Hypothalamus (tissue), 51 donors: ENCODE results near the gene SLC4A2.
A peak's percentile ranks its signal among the peaks of the same experiment; 100 is the strongest.
"Not testable (repeated sequence)": the region's sequence is repeated elsewhere in the genome, so short reads cannot be mapped to it uniquely, and the experiment has no call there.

Experiments
- DNase-seq, 51 donors: peaks; one replicate each; lab custom pipeline; 2025; lab: John Stamatoyannopoulos, UW

The SLC4A2 gene

DNA sequence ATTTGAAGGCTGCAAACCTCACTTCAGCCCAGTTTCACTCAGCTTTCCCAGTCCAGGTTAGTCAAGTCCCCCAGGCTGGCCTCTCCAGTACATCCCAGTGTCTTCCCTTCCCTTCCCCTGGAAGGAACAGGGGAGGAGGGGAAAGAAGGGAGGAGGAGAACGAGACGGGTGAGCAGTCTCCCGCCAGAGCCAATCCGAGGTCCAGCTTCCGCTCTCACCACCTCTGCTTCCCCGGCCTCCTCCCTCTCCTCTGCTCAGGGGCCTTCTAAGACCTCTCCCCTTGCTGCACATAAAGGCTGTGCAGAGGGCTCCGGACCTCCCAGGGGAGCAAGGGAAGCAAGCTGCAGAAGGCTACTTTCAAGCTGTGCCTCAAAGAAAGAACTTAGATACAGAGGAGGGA, 39.2 kb upstream of the SLC4A2 start:
- DNase-seq = no peak

DNA sequence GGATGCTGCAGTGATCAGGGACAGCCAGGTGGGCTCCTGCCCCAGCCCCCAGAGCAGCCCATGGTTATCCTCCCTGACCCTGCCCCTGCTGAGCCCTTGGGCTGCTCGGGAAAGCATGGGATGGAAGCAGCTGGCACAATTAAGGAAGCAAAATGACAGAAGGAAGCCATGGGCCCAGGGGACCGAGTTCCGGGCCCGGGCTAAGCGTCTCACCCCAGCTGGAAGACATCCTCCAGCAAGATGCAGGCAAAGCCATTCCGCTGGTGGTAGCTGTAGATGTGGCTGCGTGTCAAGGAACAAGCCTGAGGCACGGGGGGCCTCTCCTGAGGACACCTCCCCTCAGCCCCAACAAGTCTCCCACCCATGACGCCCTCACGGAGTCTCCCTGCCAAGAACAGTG, 36.2 kb upstream of the SLC4A2 start:
- no peak for DNase-seq

DNA sequence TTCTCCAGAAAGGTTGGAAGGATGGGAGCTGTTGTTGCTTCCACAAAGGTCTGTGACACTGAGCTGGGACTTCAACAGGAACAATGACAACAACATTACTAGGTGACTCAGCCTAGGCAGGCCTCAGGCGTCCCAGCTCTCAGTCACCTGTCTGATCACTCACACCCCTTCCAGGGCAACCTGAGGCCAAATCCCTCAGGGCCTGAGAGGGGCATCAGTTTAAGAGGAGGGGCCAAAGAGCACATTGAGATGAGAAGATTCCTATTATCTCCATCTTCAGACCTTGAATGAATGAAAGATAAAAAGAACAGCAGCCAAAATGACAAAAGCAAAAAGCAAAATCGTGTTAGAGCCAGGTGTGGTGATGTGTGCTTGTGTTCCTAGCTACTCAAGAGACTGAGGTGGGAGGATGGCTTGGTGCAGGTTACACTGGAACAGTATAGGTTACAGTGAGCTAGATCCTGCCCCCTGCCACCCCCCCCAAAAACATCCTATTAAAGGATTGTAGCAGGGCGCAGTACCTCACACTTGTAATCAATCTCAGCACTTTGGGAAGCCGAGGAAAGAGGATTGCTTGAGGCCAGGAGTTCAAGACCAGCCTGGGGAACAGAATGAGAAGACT, 34.8 kb upstream of the SLC4A2 start, which contains the start of gene ATG9B:
ATG9B (minus strand) TSS at position 60 of the 622 bp plus-strand sequence. CDS start 71 bp downstream, outside the sequence.
- DNase-seq = no peak

DNA sequence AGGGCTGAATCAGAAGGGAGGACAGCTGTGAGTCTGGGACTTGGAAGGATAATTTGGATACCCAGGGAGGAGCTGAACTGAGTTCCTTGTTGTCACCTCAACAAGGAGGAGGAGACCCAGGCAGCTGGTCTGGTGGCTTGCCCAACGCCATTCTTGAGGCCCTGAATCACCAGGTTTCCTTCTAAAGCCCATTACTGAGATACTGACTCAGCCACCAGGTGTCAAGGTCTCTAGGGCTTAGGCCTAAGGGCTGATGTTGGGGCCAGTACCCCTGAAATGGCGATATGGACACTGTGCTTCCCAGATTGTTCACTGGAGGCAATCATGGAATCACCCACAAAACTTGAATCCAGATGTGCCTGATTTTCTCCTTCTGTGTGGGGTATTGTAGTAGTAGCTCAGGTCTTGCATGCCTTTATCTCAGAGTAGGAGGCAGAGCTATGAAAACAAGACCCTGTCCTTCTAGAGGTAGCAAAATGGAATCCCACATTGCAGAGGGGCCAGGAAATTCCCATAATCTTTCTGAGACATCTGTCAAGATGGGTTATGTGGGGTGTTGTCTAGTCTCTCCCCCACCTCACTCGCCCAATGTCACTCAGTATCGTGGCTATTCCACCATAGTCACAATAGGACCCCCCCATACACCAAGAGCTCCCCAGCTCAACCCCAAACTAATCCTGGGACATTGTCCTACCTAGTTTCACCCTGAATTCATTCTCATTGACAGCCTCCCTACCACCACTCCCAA, 33.3 kb upstream of the SLC4A2 start:
- no peak for DNase-seq

DNA sequence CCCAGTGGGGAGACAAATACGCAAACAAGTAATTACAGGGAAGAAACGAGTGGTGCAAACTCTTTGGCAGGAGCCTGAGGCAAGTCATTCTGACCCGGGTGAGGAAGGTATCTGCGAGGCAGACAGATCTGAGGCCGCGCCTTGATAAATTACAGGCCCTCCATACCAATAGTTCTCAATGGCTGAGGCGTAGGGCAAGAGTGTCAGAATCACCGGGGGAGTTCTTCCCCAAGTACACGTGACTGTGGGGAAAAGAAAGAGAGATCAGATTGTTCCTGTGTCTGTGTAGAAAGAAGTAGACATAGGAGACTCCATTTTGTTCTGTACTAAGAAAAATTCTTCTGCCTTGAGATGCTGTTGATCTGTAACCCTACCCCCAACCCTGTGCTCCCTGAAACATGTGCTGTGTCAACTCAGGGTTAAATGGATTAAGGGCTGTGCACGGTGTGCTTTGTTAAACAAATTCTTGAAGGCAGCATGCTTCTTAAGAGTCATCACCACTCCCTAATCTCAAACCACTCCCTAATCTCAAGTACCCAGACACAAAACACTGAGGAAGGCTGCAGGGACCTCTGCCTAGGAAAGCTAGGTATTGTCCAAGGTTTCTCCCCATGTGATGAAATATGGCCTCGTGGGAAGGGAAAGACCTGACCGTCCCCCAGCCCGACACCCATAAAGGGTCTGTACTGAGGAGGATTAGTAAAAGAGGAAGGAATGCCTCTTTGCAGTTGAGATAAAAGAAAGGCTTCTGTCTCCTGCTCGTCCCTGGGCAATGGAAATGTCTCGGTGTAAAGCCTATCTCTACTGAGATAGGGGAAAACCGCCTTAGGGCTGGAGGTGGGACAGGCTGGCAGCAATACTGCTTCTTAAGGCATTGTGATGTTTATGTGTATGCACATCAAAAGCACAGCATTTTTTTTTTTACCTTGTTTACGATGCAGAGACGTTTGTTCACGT, 32.3 kb upstream of the SLC4A2 start:
- DNase-seq = not testable (repeated sequence)

DNA sequence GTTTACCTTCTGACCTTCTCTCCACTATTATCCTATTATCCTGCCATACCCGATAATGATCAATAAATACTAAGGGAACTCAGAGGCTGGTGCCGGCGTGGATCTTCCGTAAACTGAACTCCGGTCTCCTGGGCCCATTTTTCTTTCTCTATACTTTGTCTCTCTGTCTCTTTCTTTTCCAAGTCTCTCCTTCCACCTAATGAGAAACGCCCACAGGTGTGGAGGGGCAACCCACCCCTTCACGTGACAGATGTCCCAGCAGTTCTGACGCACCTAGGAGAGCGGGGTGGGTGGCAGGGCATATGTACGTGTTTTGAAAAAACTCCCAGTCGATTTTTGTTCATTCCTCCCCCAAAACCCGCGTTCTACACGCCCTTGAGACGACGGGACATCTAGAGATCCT, 31.7 kb upstream of the SLC4A2 start:
- DNase-seq = not testable (repeated sequence)

DNA sequence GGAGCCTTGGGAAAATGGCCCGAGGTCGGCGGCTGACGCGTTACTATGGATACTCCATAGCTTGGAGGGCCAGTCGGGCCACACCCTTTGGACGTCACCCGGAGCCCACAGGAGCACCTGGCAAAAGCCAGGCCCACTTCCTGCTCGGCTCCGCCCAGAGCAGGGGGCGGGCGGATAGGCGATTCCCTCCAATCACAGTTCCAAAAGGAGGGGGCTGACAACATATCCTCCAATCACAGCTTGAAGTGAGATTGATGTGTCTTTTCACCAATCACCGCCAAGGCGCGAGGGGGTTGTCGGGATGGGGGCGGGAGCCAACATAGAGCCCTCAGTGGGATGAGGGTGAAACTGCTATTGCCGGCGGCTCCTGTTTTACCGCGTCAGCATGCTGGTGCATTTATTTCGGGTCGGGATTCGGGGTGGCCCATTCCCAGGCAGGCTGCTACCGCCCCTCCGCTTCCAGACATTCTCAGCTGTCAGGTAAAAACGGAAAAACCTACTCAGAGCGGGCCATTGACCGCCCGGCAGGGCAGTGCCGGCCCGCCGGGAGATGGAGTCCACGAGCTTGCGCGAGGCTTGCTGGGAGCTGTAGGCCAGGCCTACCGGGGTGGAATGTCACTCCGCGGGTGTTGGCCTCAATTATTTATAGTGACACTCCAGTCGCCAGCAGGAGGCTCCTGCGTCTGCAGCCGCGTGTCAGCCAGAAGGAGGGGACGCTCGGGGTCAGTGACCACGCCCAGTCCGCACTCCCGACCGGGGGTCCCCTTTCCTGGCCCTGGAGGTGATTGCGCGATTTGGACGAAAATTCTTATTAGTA, 31.1 kb upstream of the SLC4A2 start, which contains the start of gene ABCB8:
ABCB8 (plus strand) TSS at position 320 of the 817 bp plus-strand sequence; CDS start at position 386, 66 bp downstream.
- DNase-seq = peak; percentile 89 to 100 (median 96)

DNA sequence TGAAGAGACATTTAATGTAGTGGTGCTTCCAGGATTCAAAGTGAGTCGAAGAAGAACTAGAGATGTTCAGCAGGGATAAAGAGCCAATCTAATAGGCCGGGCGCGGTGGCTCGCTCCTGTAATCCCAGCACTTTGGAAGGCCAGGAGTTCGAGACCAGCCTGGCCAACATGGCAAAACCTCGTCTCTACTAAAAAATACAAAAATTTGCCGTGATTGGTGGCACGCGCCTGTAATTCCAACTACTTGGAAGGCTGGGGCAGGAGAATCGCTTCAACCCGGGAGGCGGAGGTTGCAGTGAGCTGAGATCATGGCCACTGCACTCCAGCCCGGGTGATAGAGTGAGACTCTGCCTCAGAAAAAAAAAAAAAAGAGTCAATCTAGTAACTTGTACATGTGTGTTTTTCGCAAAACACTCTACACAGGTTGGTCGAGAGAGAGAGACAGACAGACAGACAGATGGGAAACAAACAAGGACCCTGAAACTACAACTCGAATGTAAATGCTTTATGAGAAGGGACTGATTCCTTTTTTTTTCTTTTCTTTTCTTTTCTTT, 30.4 kb upstream of the SLC4A2 start:
- DNase-seq = no peak

DNA sequence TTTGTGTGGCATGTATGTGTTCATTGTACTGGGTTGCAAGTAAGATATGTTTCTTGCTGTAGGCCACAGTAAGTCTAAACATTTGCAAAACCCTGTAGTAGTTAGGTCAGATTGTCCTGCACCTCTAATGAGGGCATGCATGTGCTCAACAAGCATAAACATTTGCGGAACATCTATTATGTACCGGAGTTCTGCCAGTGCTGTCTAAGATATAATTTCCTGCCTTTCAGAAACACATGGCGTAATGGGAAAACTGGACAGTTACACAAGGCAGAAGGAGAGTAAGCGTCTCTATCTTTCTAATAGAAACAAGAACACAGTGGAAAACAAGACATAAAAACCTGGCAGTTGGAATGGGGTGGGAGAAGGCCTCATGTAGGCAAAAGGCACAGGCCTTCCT, 28.4 kb upstream of the SLC4A2 start:
- no peak for DNase-seq

DNA sequence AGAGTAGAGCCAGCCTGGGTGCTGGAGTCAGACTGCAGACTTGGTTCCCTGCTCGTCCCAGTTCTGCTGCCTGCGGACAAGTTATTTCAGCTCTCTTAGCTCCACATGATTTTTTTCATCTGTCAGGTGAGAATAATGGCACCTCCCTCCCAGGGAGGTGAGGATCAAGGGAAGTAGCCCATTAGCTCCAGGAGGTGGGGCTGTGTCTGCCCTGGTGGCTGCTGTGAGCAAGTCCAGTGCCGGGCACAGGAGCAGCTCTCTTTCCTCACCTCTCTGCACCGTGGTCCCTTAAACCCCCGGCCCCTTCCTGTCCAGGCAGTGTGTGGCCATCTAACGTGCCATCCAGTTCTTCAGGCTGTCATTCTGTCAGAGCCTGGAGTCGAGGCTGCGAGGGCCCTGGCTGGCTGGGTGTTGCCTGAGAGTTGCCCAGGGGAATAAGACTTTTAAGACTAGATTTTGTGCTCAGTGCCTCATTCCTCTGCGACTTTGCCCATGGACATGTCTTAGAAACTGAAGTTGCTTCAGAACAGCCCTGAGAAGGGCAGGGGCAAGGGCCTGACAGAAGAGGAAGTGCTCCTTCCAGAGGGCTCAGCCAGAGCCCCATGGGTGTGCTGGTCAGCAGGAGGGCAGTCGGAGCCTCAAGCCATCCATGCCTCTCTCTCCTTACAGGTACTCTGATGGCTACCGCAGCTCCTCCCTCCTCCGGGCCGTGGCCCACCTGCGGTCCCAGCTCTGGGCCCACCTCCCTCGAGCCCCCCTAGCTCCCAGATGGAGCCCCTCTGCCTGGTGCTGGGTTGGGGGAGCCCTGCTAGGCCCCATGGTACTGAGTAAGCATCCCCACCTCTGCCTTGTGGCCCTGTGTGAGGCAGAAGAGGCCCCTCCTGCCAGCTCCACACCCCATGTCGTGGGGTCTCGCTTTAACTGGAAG, 26.2 kb upstream of the SLC4A2 start:
- DNase-seq = no peak

DNA sequence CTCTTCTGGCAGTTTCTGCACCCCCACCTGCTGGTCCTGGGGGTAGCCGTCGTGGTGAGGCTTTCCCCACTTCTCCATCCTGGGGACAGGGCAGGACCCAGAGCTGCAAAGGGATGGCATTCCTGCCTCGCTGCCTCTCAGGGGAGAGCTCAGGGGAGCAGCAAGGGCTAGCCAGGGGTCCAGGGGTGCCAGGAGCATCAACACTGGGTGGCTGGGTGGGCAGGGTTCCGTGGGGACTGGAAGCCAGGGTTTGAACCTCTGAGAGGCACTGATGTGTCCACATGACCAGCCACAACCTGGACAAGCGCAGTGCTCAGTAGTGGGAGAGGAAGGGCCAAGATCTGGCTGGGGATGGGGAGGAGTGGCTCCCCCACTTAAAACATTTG, 25.5 kb upstream of the SLC4A2 start:
- DNase-seq = no peak

DNA sequence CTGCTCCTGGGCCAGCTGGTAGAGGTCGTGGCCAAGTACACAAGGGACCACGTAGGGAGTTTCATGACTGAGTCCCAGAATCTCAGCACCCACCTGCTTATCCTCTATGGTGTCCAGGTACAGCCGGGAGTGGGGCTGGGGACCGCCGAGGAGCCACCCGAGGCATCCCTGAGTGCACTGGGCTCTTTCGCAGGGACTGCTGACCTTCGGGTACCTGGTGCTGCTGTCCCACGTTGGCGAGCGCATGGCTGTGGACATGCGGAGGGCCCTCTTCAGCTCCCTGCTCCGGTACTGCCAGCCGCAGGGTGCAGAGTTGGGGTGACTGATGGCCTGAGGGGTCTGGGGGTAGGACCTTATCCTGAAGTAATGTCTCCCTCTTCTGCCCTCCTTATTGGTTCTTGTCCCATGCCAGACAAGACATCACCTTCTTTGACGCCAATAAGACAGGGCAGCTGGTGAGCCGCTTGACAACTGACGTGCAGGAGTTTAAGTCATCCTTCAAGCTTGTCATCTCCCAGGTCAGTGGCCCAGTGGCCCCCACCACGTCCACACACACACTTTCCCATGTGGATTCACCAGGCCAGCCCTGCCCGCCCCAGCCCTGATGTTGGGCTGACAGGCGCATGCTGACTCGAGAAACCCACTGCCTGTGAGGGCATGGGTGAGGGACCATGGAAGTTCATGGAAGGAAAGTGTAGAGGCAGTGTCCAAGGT, 24.9 kb upstream of the SLC4A2 start:
- no peak for DNase-seq

DNA sequence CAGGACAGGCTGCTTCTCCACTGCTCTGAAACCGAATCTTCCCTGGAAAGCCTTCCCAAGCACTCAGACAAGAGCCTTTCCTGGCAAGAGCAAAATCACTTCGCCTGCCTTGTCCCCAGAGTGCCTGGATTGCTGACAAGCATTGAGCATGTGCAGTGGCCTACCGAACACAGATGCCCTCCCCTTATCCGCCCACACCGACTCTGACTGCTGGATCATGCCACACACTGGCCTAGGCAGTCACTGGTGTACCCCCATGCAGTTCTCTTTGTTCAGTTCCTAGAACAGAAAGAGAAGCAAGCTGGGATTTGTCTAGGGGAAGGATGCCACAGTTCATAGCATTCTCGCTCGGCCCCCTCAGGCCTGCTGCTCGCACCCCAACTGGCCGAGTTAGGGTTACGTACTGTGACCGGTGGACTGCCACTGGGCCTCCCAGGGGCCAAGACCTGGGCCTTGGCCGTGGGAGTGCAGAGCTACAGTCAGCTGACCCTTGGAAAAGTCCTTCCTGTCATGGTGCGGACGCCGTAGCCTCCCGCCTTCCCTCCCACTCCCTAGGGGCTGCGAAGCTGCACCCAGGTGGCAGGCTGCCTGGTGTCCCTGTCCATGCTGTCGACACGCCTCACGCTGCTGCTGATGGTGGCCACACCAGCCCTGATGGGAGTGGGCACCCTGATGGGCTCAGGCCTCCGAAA, 24.2 kb upstream of the SLC4A2 start:
- peak in 2 of 51 donors; percentile 36 to 48 for DNase-seq

DNA sequence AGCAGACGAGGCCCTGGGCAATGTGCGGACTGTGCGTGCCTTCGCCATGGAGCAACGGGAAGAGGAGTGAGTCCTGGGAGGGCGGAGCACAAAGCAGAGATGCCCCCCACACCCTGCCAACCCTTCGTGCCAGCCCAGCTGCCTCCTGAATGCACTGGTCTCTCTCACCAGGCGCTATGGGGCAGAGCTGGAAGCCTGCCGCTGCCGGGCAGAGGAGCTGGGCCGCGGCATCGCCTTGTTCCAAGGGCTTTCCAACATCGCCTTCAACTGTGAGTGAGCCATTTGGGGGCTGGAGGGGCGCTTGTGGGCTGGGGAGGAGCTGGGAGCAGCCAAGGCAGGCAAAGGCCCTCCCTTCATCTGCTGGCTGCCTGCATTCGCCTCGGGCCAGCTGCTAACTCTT, 23.5 kb upstream of the SLC4A2 start:
- no peak for DNase-seq

DNA sequence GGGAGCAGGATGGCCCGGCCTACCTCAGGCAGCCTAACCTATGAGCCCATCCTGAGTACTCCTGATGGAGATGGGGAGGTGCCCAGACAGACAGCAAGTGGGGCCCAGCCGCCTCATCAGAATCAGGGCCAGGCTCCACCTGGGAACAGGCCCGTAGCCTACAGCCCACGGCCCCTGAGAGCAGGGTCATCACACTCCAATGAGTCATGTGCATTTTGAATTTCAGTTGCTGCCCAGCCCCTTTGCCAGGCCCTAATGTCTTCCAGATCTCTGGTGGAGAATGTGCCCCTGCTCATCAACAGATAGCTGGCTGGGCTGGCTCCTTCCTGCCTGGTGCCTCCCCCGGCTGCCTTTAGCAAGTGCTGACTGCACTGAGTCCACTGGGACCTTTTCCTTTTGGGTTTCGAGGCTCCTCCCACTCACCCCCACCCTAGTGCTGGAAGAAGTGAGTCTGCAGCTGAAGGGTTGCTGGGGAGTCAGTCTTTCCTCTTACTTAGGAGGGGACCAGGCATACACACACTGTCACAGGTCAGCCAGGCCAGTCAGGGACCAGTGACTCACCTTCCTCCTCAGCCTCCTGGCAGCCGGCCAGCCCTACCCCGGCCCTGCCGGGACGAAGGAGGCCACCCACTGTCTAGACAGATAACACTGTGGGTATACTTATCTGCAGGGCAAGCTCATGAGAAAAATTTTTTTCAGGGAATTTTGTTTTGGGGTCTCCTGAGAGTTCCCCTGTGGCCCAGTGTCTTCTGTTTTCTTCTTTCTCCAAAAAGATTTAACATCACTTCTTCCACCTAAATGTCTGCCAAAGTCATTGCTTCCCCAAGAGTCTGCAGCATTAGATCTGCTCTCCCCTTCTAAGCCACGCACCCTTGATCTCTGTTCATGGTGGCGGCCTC, 20.2 kb upstream of the SLC4A2 start:
- DNase-seq = peak in 2 of 51 donors; percentile 9 to 38

DNA sequence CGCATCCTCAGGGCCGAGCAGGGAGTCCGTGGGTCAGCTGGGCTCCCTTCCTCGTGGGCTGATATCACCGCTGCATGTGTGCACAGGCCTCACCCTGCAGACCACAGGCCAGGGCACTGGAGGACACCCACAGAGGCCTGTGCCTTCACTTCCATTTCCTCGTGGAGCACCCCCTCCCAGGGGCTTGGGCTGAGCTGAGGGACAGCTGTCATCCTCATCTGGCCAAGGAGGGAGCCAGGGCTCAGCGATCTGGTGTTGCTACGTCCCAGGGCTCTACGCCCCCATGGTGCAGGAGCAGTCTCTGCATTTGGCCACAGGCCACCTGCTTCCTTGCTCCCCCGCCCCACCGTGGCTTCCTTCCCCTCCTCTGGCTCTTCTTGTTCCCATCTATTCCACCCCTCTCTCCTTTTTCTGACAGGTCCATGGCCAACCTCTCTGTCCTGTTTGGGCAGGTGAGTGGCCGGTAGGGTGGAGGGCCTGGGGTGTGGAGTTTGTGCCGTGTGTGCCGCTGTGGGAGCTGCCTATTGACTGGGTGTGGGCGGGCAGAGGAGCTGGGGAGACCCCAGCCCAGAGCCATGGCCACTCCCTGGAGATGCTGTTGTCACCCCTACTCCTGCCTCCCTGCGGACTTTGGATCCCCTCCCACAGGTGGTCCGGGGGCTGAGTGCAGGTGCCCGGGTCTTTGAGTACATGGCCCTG, 19.4 kb upstream of the SLC4A2 start:
- DNase-seq = no peak
